ENCODE data around the gene CSN1S1. TPM values are rescaled to one million over a fixed set of nuclear protein-coding genes. Genes with fewer than 3 reads are reported as not detected.

Gene CSN1S1
- polyA plus RNA-seq, 1 experiment = not detected

DNA sequence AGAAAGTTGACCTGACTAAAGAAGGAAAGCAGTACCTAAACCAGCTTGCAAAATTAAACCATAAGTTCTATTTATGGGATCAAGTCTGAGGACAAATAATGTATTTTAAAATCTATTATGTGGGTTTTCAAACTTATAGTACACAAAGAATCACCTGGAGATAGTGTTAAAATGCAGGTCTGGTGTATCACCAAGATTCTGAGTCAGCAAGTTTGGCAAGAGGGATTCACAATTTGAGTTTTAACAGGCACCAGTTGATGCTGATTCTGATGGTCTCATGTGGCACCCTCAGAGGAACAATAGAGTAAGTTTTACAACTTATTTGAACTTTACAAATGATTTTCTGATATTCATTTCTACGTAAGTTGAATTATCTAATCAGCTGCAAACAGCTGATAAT, 55.8 kb downstream of the CSN1S1 start:
- no peaks in the 10 kb centered on the region for H3K9me3 ChIP-seq (ENCODE audit: control insufficient read depth, insufficient read depth, low read length)
- ChIA-PET CTCF (no interaction called here), POLR2A (no interaction called here)
- H3K27me3 ChIP-seq (ENCODE audit: control insufficient read depth, insufficient read depth, low read length) = no peaks in the 10 kb centered on the region
- no peak for DNase-seq (ENCODE audit: low read depth, low spot score)
- H3K27ac ChIP-seq (ENCODE audit: low read depth, low read length) = no peak overlapping the region
- H3K4me3 ChIP-seq (ENCODE audit: low read depth, low read length) = no peak overlapping the region
- TF ChIP-seq, protein P1, sequence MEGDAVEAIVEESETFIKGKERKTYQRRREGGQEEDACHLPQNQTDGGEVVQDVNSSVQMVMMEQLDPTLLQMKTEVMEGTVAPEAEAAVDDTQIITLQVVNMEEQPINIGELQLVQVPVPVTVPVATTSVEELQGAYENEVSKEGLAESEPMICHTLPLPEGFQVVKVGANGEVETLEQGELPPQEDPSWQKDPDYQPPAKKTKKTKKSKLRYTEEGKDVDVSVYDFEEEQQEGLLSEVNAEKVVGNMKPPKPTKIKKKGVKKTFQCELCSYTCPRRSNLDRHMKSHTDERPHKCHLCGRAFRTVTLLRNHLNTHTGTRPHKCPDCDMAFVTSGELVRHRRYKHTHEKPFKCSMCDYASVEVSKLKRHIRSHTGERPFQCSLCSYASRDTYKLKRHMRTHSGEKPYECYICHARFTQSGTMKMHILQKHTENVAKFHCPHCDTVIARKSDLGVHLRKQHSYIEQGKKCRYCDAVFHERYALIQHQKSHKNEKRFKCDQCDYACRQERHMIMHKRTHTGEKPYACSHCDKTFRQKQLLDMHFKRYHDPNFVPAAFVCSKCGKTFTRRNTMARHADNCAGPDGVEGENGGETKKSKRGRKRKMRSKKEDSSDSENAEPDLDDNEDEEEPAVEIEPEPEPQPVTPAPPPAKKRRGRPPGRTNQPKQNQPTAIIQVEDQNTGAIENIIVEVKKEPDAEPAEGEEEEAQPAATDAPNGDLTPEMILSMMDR (IDR thresholded peaks at IDR 0.05; ENCODE audit: low read depth, low read length) = no peak

DNA sequence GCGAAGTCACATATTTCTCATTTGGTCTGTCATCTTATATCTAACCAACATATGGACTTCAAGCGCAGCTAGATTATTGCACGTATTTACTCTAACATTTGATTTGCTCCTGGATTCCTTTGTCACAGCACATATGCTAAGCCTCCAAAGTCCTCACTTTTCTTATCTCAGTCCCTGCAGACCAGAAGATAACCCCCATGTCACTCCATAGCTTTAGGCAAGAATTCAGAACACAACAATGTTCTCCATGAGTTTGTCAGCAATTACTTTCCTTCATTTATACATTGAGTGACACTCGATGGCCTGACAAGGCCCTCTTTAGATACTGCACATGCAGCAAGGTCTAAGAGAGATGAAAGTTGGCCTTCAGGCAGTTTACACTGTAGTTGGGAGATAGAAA, 60.1 kb downstream of the CSN1S1 start:
- DNase-seq (ENCODE audit: low read depth, low spot score) = no peak
- no peaks in the 10 kb centered on the region for H3K9me3 ChIP-seq (ENCODE audit: control insufficient read depth, insufficient read depth, low read length)
- no peak overlapping the region for H3K4me3 ChIP-seq (ENCODE audit: low read depth, low read length)
- ChIA-PET POLR2A (no interaction called here), CTCF (no interaction called here)
- H3K27ac ChIP-seq (ENCODE audit: low read depth, low read length) = no peak overlapping the region
- TF ChIP-seq, protein P1 (IDR thresholded peaks at IDR 0.05; ENCODE audit: low read depth, low read length) = no peak
- H3K27me3 ChIP-seq (ENCODE audit: control insufficient read depth, insufficient read depth, low read length) = no peaks in the 10 kb centered on the region

DNA sequence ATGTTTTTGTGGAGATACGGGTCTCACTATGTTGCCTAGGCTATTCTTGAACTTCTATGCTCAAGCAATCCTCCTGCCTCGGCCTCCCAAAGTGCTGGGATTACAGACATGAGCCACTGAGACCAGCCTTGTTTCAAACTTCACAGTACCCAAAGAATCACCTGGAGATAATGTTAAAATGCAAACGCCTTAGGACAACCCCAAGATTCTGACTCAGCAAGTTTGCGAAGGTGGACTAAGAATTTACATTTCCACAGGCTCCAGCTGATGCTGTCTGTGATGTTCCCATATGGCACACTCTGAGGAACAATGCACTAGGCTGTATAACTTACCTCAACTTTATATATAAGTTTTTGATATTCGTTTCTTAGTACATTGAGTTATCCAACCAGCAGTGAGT, 63.9 kb downstream of the CSN1S1 start:
- ChIA-PET CTCF (no interaction called here), POLR2A (no interaction called here)
- TF ChIP-seq, protein P1 (IDR thresholded peaks at IDR 0.05; ENCODE audit: low read depth, low read length) = no peak
- Histone ChIP-seq H3K4me3 (ENCODE audit: low read depth, low read length) (no peak overlapping the region), H3K9me3 (ENCODE audit: control insufficient read depth, insufficient read depth, low read length) (no peaks in the 10 kb centered on the region), H3K27ac (ENCODE audit: low read depth, low read length) (no peak overlapping the region), H3K27me3 (ENCODE audit: control insufficient read depth, insufficient read depth, low read length) (no peaks in the 10 kb centered on the region)
- DNase-seq (ENCODE audit: low read depth, low spot score) = no peak

DNA sequence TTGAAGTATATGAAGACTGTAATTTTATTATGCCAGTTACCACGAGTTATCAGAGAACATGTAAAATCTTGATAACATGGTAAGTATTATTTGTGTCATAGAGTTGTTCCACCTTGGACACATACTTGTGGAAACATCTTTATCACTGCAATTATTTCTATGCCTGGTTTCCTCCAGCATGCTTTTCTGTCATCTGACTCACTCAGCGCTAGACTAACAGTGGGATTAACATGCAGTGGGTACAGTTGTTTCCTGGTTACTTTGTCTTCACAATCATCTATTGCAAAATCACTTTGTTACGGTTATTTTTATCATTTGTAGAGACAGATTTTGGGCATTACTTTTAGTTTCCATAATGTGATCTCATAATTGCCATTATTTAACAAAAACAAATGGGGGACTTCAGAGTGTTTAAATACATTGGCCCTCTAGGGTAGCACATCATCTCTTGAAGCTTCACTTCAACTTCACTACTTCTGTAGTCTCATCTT, 64.7 kb downstream of the CSN1S1 start, which contains the start of gene STATH:
Gene STATH (plus strand): TSS at position 441 of the 491 bp plus-strand sequence. CDS start 2,472 bp downstream, outside the sequence.
- H3K27me3 ChIP-seq (ENCODE audit: control insufficient read depth, insufficient read depth, low read length) = no peaks in the 10 kb centered on the region
- no peak within 1 kb of the TSS for H3K27ac ChIP-seq (ENCODE audit: low read depth, low read length)
- DNase-seq (ENCODE audit: low read depth, low spot score) = no peak
- ChIA-PET POLR2A (no interaction called here), CTCF (no interaction called here)
- no peaks in the 10 kb centered on the region for H3K9me3 ChIP-seq (ENCODE audit: control insufficient read depth, insufficient read depth, low read length)
- TF ChIP-seq, protein P1 (IDR thresholded peaks at IDR 0.05; ENCODE audit: low read depth, low read length) = no peak
- no peak within 1 kb of the TSS for H3K4me3 ChIP-seq (ENCODE audit: low read depth, low read length)

Other genes starting within 250 kb of the CSN1S1 start
- not detected in 2 replicates for gene SULT1B1, start 170.4 kb upstream of the CSN1S1 start, polyA plus RNA-seq (2011; rRNA removed)
- gene SULT1E1, start 70.9 kb upstream of the CSN1S1 start, polyA plus RNA-seq (2011; rRNA removed) = not detected in 2 replicates
- not detected in 2 replicates for gene CSN2, start 34.7 kb downstream of the CSN1S1 start, polyA plus RNA-seq (2011; rRNA removed)
- not detected in 2 replicates for gene STATH, start 64.9 kb downstream of the CSN1S1 start, polyA plus RNA-seq (2011; rRNA removed)
- gene HTN3, start 97.4 kb downstream of the CSN1S1 start, polyA plus RNA-seq (2011; rRNA removed) = not detected in 2 replicates
- gene HTN1, start 119.4 kb downstream of the CSN1S1 start, polyA plus RNA-seq (2011; rRNA removed) = not detected in 2 replicates
- not detected in 2 replicates for gene PRR27, start 223.2 kb downstream of the CSN1S1 start, polyA plus RNA-seq (2011; rRNA removed)